ENCODE results near the gene CSH1. TPM values are rescaled to one million over a fixed set of nuclear protein-coding genes. Genes with fewer than 3 reads are reported as not detected.

The CSH1 gene
- total RNA-seq, 1 donor from 2014 or later, result not detected

GRCh38 chr17:63850401-63850800 lies 46.0 kb downstream of the CSH1 start:
- Histone ChIP-seq H3K9me3 (no peaks in the 10 kb centered on the region), H3K27me3 (no peaks in the 10 kb centered on the region), H3K4me3 (no peak overlapping the region), H3K36me3 (no peaks in the 10 kb centered on the region), H3K27ac (no peak overlapping the region), H3K4me1 (peaks cover 10% of the 10 kb centered on the region)
- no peak for DNase-seq (ENCODE audit: extremely low spot score in 2 of 2)
- intact Hi-C loops (cut with DNase I), result no loop called here
- TF ChIP-seq POLR2AphosphoS5 (IDR thresholded peaks at IDR 0.05; ENCODE audit: insufficient read depth in 1 of 2, low read depth in 1 of 2) (no peak), POLR2A (IDR thresholded peaks at IDR 0.05) (no peak)
- TF ChIP-seq, protein P1, sequence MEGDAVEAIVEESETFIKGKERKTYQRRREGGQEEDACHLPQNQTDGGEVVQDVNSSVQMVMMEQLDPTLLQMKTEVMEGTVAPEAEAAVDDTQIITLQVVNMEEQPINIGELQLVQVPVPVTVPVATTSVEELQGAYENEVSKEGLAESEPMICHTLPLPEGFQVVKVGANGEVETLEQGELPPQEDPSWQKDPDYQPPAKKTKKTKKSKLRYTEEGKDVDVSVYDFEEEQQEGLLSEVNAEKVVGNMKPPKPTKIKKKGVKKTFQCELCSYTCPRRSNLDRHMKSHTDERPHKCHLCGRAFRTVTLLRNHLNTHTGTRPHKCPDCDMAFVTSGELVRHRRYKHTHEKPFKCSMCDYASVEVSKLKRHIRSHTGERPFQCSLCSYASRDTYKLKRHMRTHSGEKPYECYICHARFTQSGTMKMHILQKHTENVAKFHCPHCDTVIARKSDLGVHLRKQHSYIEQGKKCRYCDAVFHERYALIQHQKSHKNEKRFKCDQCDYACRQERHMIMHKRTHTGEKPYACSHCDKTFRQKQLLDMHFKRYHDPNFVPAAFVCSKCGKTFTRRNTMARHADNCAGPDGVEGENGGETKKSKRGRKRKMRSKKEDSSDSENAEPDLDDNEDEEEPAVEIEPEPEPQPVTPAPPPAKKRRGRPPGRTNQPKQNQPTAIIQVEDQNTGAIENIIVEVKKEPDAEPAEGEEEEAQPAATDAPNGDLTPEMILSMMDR (IDR thresholded peaks at IDR 0.05), result no peak

GRCh38 chr17:63848834-63849689 lies 47.3 kb downstream of the CSH1 start:
- Histone ChIP-seq H3K27ac (peak overlapping the region; percentile 54), H3K36me3 (no peaks in the 10 kb centered on the region), H3K9me3 (no peaks in the 10 kb centered on the region), H3K27me3 (no peaks in the 10 kb centered on the region), H3K4me3 (peak overlapping the region; percentile 41 to 54), H3K4me1 (peaks cover 11% of the 10 kb centered on the region)
- TF ChIP-seq, protein P1 (IDR thresholded peaks at IDR 0.05), result peak; percentile 30 to 72 (median 32)
- peak; percentile 52 to 61 for TF ChIP-seq POLR2AphosphoS5 (IDR thresholded peaks at IDR 0.05; ENCODE audit: insufficient read depth in 1 of 2, low read depth in 1 of 2)
- no peak for TF ChIP-seq POLR2A (IDR thresholded peaks at IDR 0.05)
- intact Hi-C loops (cut with DNase I), result loop anchor here (10.0 kb wide), 1 partner anchor 1076 kb away; no protein-coding TSS in a partner anchor
- DNase-seq (ENCODE audit: extremely low spot score in 2 of 2), result no peak

GRCh38 chr17:63847525-63848249 lies 48.7 kb downstream of the CSH1 start:
- Histone ChIP-seq H3K27ac (no peak overlapping the region), H3K27me3 (no peaks in the 10 kb centered on the region), H3K4me1 (peaks cover 19% of the 10 kb centered on the region), H3K36me3 (no peaks in the 10 kb centered on the region), H3K9me3 (no peaks in the 10 kb centered on the region), H3K4me3 (no peak overlapping the region)
- no peak for DNase-seq (ENCODE audit: extremely low spot score in 2 of 2)
- no peak for TF ChIP-seq POLR2A (IDR thresholded peaks at IDR 0.05)
- TF ChIP-seq, protein P1 (IDR thresholded peaks at IDR 0.05), result no peak
- no peak for TF ChIP-seq POLR2AphosphoS5 (IDR thresholded peaks at IDR 0.05; ENCODE audit: insufficient read depth in 1 of 2, low read depth in 1 of 2)
- intact Hi-C loops (cut with DNase I), result loop anchor here (10.0 kb wide), 1 partner anchor 1077 kb away; no protein-coding TSS in a partner anchor

GRCh38 chr17:63845509-63845908 lies 50.9 kb downstream of the CSH1 start:
- peaks cover 31% of the 10 kb centered on the region for H3K4me1 ChIP-seq
- H3K36me3 ChIP-seq, result no peaks in the 10 kb centered on the region
- H3K9me3 ChIP-seq, result no peaks in the 10 kb centered on the region
- H3K4me3 ChIP-seq, result no peak overlapping the region
- intact Hi-C loops (cut with DNase I), result loop anchor here (10.0 kb wide), 1 partner anchor 1079 kb away; no protein-coding TSS in a partner anchor
- TF ChIP-seq, protein P1 (IDR thresholded peaks at IDR 0.05), result no peak
- TF ChIP-seq POLR2AphosphoS5 (IDR thresholded peaks at IDR 0.05; ENCODE audit: insufficient read depth in 1 of 2, low read depth in 1 of 2), result no peak
- no peak for TF ChIP-seq POLR2A (IDR thresholded peaks at IDR 0.05)
- DNase-seq (ENCODE audit: extremely low spot score in 2 of 2), result no peak
- no peaks in the 10 kb centered on the region for H3K27me3 ChIP-seq
- no peak overlapping the region for H3K27ac ChIP-seq

Small RNAs within 50 kb of the gene (small RNA-seq; reads per million reads assigned to genes)
- gene AC040958.1 (not detected), gene AC127029.1 (not detected), gene GH1 (not detected)

Other genes with a start within 250 kb of the CSH1 start
- 22.6 TPM for gene LIMD2, start 196.4 kb downstream of the CSH1 start, total RNA-seq
- gene STRADA, start 154.8 kb downstream of the CSH1 start, total RNA-seq, result 19.4 TPM
- 66.5 TPM for gene CCDC47, start 123.0 kb downstream of the CSH1 start, total RNA-seq
- 121 TPM for gene DDX42, start 122.4 kb downstream of the CSH1 start, total RNA-seq
- 92.3 TPM for gene PSMC5, start 69.1 kb downstream of the CSH1 start, total RNA-seq
- gene FTSJ3, start 68.9 kb downstream of the CSH1 start, total RNA-seq, result 44.7 TPM
- gene SMARCD2, start 53.9 kb downstream of the CSH1 start, total RNA-seq, result 146 TPM
- gene CSH2, start 22.9 kb downstream of the CSH1 start, total RNA-seq, result not detected
- not detected for gene GH2, start 14.6 kb downstream of the CSH1 start, total RNA-seq
- gene CSHL1, start 14.7 kb upstream of the CSH1 start, total RNA-seq, result not detected
- not detected for gene GH1, start 22.3 kb upstream of the CSH1 start, total RNA-seq
- gene CD79B, start 35.8 kb upstream of the CSH1 start, total RNA-seq, result 3.9 TPM
- 0.98 TPM for gene SCN4A, start 76.3 kb upstream of the CSH1 start, total RNA-seq
- gene PRR29, start 101.8 kb upstream of the CSH1 start, total RNA-seq, result not detected
- gene ICAM2, start 124.1 kb upstream of the CSH1 start, total RNA-seq, result 55.7 TPM
- 31.4 TPM for gene ERN1, start 233.6 kb upstream of the CSH1 start, total RNA-seq